Measurements from ENCODE around the gene MRPS9.

- TF ChIP-seq CTCF (IDR thresholded peaks at IDR 0.05) (no peak), POLR2A (IDR thresholded peaks at IDR 0.05) (no peak), POLR2AphosphoS5 (IDR thresholded peaks at IDR 0.05) (no peak)
Measured at GRCh38 chr2:105057005-105057404, 19.1 kb downstream of the MRPS9 start.

Data from suprapubic skin (tissue), 4 donors.